Measurements from ENCODE around the gene RAI14.
"Not testable (repeated sequence)": the region's sequence is repeated elsewhere in the genome, so short reads cannot be mapped to it uniquely, and the experiment has no call there.

The RAI14 gene

DNA sequence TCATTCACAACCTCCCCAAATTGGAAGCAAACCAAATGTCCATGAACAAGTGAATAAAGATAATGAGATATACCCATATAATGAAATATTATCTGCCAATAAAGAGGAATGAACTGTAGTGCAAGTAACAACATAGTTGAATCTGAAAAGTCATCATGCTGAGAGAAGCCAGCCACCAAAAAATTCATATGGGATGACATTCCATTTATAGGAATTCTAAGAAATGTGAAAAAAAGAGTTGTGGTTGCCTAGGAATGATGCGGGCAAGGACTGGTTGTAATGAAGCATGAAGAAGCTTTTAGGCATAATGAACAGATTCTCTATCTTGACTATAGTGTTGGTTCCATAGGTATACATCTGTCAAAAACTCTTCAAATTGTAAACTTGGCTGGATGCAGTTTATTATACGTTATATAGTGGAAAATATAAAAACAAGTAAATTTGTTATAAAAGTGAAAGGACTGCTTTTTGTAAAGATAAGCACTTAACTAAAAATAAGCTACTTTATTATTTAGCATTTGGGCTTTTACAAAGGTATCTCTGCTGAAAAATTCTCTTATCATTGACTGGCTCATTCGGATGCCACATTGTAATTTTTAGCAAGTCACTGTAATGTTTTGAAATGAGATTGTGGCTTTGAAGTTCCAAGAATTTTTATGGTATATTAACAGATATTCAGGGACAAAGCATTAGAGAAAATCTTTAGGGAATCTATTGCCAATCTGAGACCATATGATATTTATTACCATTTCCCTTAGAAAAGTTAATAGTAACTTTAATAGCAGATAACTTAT lies 161.6 kb downstream of the RAI14 start:
- FAIRE-seq (no peak), DNase-seq (ENCODE audit: insufficient read length, low spot score) (no peak)
- TF ChIP-seq POLR2A (IDR thresholded peaks at IDR 0.05; ENCODE audit: low read depth, low read length) (no peak), POU2F2 (IDR thresholded peaks at IDR 0.05; ENCODE audit: low read depth, low read length) (no peak), POLR2AphosphoS5 (IDR thresholded peaks at IDR 0.05; ENCODE audit: low read depth, low read length) (no peak), TAF1 (IDR thresholded peaks at IDR 0.05; ENCODE audit: low read depth, low read length) (no peak)

DNA sequence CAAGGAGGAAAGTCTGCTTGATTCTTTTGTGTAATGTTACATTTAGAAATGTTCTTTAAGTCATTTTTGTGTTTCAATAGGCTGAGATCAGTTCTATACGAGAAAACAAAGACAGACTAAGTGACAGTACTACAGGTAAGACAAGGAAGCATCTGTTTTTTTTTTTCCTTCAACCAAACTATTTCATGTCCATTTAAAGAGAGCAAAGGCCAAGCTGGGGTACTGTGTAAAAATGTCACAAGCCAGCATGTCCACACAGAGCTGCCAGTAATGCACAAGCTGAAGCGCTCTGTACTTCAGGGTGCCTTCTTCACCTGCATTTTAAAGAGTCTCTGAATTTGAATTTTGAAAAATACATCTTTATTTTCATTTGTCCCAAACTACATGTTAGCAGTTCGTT lies 162.6 kb downstream of the RAI14 start:
- TF ChIP-seq PAX5 (IDR thresholded peaks at IDR 0.05; ENCODE audit: insufficient read depth, low read length, severe bottlenecking): no peak
- no peak for TF ChIP-seq SPI1 (IDR thresholded peaks at IDR 0.05; ENCODE audit: low read depth, low read length)
- TF ChIP-seq TAF1 (IDR thresholded peaks at IDR 0.05; ENCODE audit: low read depth, low read length): no peak
- no peak for TF ChIP-seq POU2F2 (IDR thresholded peaks at IDR 0.05; ENCODE audit: low read depth, low read length)
- no peak for TF ChIP-seq POLR2A (IDR thresholded peaks at IDR 0.05; ENCODE audit: low read depth, low read length)
- TF ChIP-seq POLR2AphosphoS5 (IDR thresholded peaks at IDR 0.05; ENCODE audit: low read depth, low read length): no peak
- no peak for FAIRE-seq
- DNase-seq (ENCODE audit: insufficient read length, low spot score): no peak

DNA sequence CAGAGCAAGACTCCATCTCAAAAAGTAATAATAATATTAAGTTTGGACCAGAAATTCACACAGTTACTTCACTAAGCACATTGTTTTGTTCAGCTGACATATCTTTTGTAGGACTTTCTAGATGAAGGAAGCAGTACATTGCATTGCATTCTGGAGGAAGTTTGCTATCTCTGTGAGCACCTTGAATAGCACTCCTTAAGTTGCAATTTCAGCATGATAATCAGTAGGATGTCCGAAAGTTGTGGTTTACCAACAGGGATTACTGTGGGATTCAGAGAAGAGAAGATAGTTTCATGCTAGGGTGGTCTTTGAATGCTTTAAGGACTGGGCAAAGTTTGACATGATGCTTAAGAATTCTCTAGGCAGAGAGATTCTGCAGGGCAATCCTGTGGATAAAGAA lies 164.5 kb downstream of the RAI14 start:
- FAIRE-seq (no peak), DNase-seq (ENCODE audit: insufficient read length, low spot score) (no peak)
- TF ChIP-seq PAX5 (IDR thresholded peaks at IDR 0.05; ENCODE audit: insufficient read depth, low read length, severe bottlenecking) (no peak), SPI1 (IDR thresholded peaks at IDR 0.05; ENCODE audit: low read depth, low read length) (no peak), POLR2AphosphoS5 (IDR thresholded peaks at IDR 0.05; ENCODE audit: low read depth, low read length) (no peak), POU2F2 (IDR thresholded peaks at IDR 0.05; ENCODE audit: low read depth, low read length) (no peak), TAF1 (IDR thresholded peaks at IDR 0.05; ENCODE audit: low read depth, low read length) (no peak), POLR2A (IDR thresholded peaks at IDR 0.05; ENCODE audit: low read depth, low read length) (no peak)

DNA sequence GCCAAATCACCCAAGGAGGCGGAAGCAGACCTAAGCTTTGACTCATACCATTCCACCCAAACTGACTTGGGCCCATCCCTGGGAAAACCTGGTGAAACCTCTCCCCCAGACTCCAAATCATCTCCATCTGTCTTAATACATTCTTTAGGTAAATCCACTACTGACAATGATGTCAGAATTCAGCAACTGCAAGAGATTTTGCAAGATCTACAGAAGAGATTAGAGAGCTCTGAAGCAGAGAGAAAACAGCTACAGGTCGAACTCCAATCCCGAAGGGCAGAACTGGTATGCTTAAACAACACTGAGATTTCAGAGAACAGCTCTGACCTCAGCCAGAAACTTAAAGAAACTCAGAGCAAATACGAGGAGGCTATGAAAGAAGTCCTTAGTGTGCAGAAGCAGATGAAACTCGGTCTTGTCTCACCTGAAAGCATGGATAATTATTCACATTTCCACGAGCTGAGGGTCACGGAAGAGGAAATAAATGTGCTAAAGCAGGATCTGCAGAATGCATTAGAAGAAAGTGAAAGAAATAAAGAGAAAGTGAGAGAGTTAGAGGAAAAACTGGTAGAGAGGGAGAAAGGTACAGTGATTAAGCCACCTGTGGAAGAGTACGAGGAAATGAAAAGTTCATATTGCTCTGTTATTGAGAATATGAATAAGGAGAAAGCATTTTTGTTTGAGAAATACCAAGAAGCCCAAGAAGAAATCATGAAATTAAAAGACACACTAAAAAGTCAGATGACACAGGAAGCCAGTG lies 167.0 kb downstream of the RAI14 start:
- DNase-seq (ENCODE audit: insufficient read length, low spot score): no peak
- no peak for TF ChIP-seq TAF1 (IDR thresholded peaks at IDR 0.05; ENCODE audit: low read depth, low read length)
- TF ChIP-seq PAX5 (IDR thresholded peaks at IDR 0.05; ENCODE audit: insufficient read depth, low read length, severe bottlenecking): no peak
- TF ChIP-seq POU2F2 (IDR thresholded peaks at IDR 0.05; ENCODE audit: low read depth, low read length): no peak
- no peak for TF ChIP-seq SPI1 (IDR thresholded peaks at IDR 0.05; ENCODE audit: low read depth, low read length)
- no peak for TF ChIP-seq POLR2AphosphoS5 (IDR thresholded peaks at IDR 0.05; ENCODE audit: low read depth, low read length)
- no peak for TF ChIP-seq POLR2A (IDR thresholded peaks at IDR 0.05; ENCODE audit: low read depth, low read length)
- no peak for FAIRE-seq

DNA sequence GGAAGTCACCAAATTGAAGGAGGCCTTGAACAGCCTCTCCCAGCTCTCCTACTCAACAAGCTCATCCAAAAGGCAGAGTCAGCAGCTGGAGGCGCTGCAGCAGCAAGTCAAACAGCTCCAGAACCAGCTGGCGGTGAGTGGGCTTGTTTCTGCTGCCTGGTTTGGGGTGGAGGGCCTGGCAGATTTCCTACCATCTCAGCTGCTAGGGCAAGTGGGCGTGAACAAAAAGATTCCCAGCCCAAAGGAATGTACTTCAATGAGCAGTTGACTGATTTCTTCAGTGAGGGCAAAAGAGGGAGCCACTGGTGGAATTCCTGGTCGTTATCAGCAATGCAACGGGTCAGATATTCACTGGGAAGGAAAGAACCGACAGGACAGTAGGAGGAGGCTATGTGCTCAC lies 170.2 kb downstream of the RAI14 start:
- no peak for TF ChIP-seq POU2F2 (IDR thresholded peaks at IDR 0.05; ENCODE audit: low read depth, low read length)
- no peak for TF ChIP-seq PAX5 (IDR thresholded peaks at IDR 0.05; ENCODE audit: insufficient read depth, low read length, severe bottlenecking)
- no peak for TF ChIP-seq SPI1 (IDR thresholded peaks at IDR 0.05; ENCODE audit: low read depth, low read length)
- TF ChIP-seq POLR2AphosphoS5 (IDR thresholded peaks at IDR 0.05; ENCODE audit: low read depth, low read length): no peak
- no peak for TF ChIP-seq TAF1 (IDR thresholded peaks at IDR 0.05; ENCODE audit: low read depth, low read length)
- TF ChIP-seq POLR2A (IDR thresholded peaks at IDR 0.05; ENCODE audit: low read depth, low read length): no peak
- FAIRE-seq: no peak
- DNase-seq (ENCODE audit: insufficient read length, low spot score): no peak

DNA sequence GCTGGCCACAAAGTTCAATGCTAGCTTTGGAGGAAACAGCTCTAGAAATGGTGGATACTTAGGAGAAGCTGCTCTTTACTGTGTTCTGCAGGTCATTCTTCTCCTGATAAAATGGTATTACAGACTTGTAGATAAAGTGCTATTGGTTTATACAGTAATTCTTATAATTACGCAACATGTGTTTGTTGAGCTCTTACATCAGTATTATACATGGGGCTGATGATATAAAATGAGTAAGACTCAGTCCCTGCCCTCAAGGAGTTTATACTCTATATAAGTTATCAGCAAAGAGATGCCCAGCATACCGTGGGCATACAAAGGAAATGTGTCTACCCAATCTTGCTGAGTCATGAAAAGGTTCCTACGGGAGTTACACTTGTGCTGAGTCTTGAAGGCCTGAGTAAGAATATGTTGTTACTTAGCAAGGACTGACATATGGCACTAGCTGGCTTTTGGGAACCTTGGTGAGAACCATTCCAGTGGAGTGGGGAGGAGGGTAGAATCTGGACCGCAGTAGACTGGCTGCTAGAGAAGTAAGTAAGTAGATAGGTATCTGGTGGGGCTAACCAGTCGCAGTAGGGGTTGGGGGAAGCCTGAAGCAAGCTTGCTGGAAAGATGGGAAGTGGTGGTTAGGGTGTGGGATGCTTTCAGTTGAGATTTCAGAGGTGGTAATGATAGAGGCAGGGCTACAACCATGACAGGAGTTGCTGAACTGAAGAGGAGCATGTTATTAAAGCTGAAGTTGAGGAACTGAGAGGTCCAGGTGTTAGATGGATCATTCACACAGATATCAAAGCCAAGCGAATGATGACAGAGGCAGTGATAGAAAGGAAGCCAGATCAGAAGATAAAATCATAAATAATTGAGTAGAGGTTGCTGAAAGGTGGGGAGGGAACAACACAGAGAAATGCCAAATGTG lies 171.7 kb downstream of the RAI14 start:
- DNase-seq (ENCODE audit: insufficient read length, low spot score): no peak
- FAIRE-seq: no peak
- TF ChIP-seq POU2F2 (IDR thresholded peaks at IDR 0.05; ENCODE audit: low read depth, low read length) (no peak), SPI1 (IDR thresholded peaks at IDR 0.05; ENCODE audit: low read depth, low read length) (peak; percentile 26)

DNA sequence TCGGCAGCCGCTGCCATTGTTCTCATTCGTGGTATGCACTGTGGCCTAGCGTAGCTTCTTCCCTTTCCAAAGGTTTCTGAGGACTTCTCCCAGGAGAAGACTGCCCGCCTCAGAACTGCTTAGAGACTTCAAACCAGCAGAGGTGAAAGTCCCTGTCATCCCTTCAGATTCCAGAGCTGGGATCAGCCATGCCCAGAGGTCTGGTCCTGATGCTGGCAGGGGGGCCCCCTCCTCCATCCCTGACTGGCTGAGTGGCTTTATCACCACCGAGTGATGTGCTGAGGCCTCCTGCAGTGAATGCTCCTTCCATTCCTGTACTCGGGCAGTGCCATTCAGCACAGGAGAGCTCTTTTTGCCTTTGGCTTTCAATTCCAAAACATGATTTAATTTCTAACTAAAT lies 174.7 kb downstream of the RAI14 start:
- not testable (repeated sequence) for FAIRE-seq; DNase-seq (ENCODE audit: insufficient read length, low spot score)

DNA sequence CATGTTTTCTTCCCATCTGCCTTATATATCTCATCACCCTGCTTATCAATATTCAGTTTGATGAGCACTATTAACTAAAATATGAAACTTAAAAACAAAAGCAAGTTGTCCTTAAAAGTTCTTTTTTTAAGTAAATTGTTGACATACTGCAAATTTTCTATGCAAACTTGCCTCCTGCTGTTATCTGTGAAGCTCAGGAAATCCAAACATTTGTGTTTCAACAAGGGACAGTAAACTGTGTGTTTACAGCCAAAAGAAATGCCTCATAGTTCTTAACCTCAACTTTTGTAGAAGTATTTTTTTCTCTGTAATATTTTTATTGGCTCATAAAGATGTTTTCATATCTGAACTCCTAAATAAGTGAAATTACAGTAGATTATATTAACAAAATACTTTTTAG lies 175.2 kb downstream of the RAI14 start:
- no peak for FAIRE-seq
- no peak for TF ChIP-seq POU2F2 (IDR thresholded peaks at IDR 0.05; ENCODE audit: low read depth, low read length)
- TF ChIP-seq PAX5 (IDR thresholded peaks at IDR 0.05; ENCODE audit: insufficient read depth, low read length, severe bottlenecking): no peak
- no peak for TF ChIP-seq POLR2AphosphoS5 (IDR thresholded peaks at IDR 0.05; ENCODE audit: low read depth, low read length)
- TF ChIP-seq POLR2A (IDR thresholded peaks at IDR 0.05; ENCODE audit: low read depth, low read length): no peak
- DNase-seq (ENCODE audit: insufficient read length, low spot score): no peak

DNA sequence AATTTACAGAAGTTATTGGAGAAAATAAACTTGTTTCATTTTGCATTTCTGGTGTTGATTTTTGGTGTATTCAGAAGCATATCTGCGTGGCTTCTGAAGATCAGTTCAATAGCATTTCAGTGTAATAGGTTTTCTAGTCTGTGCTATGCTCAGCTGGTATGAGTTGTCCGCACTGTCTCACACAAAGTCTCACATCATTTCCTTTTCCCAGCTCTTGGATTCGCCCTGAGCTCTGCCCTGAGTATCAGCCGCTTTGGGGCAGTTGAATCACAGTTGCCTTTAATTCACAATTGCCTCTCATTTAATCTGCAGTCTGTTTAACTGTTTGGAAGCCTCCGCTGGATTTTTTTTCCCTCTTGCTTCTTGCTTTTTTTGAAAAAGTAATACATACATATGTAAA lies 176.4 kb downstream of the RAI14 start:
- no peak for DNase-seq (ENCODE audit: insufficient read length, low spot score)
- FAIRE-seq: no peak
- TF ChIP-seq SPI1 (IDR thresholded peaks at IDR 0.05; ENCODE audit: low read depth, low read length): no peak
- no peak for TF ChIP-seq TAF1 (IDR thresholded peaks at IDR 0.05; ENCODE audit: low read depth, low read length)
- no peak for TF ChIP-seq PAX5 (IDR thresholded peaks at IDR 0.05; ENCODE audit: insufficient read depth, low read length, severe bottlenecking)
- TF ChIP-seq POU2F2 (IDR thresholded peaks at IDR 0.05; ENCODE audit: low read depth, low read length): no peak
- no peak for TF ChIP-seq POLR2AphosphoS5 (IDR thresholded peaks at IDR 0.05; ENCODE audit: low read depth, low read length)
- no peak for TF ChIP-seq POLR2A (IDR thresholded peaks at IDR 0.05; ENCODE audit: low read depth, low read length)

Data from GM12891 (cell line).